Testis (tissue), 3 donors: ENCODE results near the gene MTURN. TPM values are rescaled to one million over a fixed set of nuclear protein-coding genes. Genes with fewer than 3 reads are reported as not detected.

ENCODE experiments used
- DNase-seq: peaks from one replicate; pipeline ENCODE4 v3.0.0-alpha.2; 2019
- H3K27ac ChIP-seq, 2 donors: fragments of 200-600 bp; sonication (generic); one replicate each; pipeline ENCODE4 v1.5.1; 2019
- H3K27me3 ChIP-seq: fragments of 200-600 bp; sonication (generic); one replicate; pipeline ENCODE4 v1.5.1; 2019
- H3K36me3 ChIP-seq: fragments of 200-600 bp; sonication (generic); one replicate; pipeline ENCODE4 v1.5.1; 2017; ENCODE audit warnings: low read depth; ENCODE audit errors: missing control alignments
- H3K4me1 ChIP-seq: fragments of 200-600 bp; sonication (generic); one replicate; pipeline ENCODE4 v1.5.1; 2019
- H3K4me3 ChIP-seq, 2 donors: fragments of 200-600 bp; sonication (generic); one replicate each; pipeline ENCODE4 v1.5.1; 2017 to 2019
- H3K9me3 ChIP-seq: fragments of 200-600 bp; sonication (generic); one replicate; pipeline ENCODE4 v1.5.1; 2017
- POLR2A ChIP-seq: fragments of 450-650 bp; IDR thresholded peaks from one replicate; pipeline ENCODE4 v1.6.1; 2017; ENCODE audit warnings: antibody characterized with exemption, mild to moderate bottlenecking, moderate library complexity
- WGBS, 2 donors: methylation state at CpG; one replicate each; pipeline ENCODE4 v1.1.5; 2018; 5-methylcytosine and 5-hydroxymethylcytosine counted together
- intact Hi-C: fragments of 100-400 bp; cut with DNase I; formaldehyde crosslinking; loops from one replicate; pipeline ENCODE4 v1.15.1; 2023; ENCODE audit warnings: low total_unique reads
- polyA plus RNA-seq: library from polyadenylated mRNA; stranded (reverse); fragments of 350-450 nt; fragmentation: Illumina TruSeq; extraction: RNeasy Lipid Tissue Mini Kit (QIAGEN cat#74804); gene quantifications from one replicate; pipeline ENCODE4 v1.2.3, GENCODE V29; 2014; ENCODE audit warnings: low read depth, low replicate concordance; ENCODE audit not compliant: insufficient read depth
- total RNA-seq, 2 donors: library from RNA; depleted of rRNA; stranded (reverse); fragments of >200 nt; gene quantifications; one replicate each; pipeline ENCODE4 v1.2.3, GENCODE V29; 2016
- TF ChIP-seq, protein P1 (sequence below), 3 experiments: fragments of 450-650 bp in 2 of 3; fragments of 200-600 bp in 1 of 3; sonication (generic) in 1 of 3; IDR thresholded peaks; one replicate each; pipeline ENCODE4 v1.5.1; 2016 to 2019; ENCODE audit warnings: antibody characterized with exemption in 3 of 3, mild to moderate bottlenecking in 2 of 3, moderate library complexity in 1 of 3

MTURN gene
- total and polyA plus RNA-seq, 3 donors from 2014 or later: 17.3 to 25.6 (median 19.3) TPM

DNA sequence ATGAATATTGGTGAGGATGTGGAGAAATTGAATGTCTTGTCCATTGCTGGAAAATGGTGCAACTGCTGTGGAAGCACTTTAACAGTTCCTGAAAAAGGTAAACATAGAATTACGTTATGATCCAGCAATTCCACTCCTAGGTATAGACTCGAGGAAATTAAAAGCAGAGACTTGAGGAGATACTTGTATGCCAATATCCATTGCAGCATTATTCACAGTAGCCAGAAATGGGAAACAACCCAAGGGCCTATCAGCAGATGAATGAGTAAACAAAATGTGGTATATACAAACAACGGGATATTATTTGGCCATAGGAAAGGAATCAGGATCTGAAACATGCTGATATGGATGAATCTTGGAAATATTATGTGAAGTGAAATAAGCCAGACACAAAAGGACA lies 32.5 kb upstream of the MTURN start:
- TF ChIP-seq, protein P1, sequence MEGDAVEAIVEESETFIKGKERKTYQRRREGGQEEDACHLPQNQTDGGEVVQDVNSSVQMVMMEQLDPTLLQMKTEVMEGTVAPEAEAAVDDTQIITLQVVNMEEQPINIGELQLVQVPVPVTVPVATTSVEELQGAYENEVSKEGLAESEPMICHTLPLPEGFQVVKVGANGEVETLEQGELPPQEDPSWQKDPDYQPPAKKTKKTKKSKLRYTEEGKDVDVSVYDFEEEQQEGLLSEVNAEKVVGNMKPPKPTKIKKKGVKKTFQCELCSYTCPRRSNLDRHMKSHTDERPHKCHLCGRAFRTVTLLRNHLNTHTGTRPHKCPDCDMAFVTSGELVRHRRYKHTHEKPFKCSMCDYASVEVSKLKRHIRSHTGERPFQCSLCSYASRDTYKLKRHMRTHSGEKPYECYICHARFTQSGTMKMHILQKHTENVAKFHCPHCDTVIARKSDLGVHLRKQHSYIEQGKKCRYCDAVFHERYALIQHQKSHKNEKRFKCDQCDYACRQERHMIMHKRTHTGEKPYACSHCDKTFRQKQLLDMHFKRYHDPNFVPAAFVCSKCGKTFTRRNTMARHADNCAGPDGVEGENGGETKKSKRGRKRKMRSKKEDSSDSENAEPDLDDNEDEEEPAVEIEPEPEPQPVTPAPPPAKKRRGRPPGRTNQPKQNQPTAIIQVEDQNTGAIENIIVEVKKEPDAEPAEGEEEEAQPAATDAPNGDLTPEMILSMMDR (IDR thresholded peaks at IDR 0.05): no peak
- no peak for TF ChIP-seq POLR2A
- Histone ChIP-seq H3K27me3 (no peaks in the 10 kb centered on the region), H3K27ac (no peak overlapping the region), H3K4me1 (no peaks in the 10 kb centered on the region), H3K9me3 (no peaks in the 10 kb centered on the region), H3K4me3 (no peak overlapping the region), H3K36me3 (no peaks in the 10 kb centered on the region)
- WGBS, 2 donors: 87 to 93% methylated on average over 3 of the region's 3 CpGs
- no peak for DNase-seq
- intact Hi-C loops: no loop called here

DNA sequence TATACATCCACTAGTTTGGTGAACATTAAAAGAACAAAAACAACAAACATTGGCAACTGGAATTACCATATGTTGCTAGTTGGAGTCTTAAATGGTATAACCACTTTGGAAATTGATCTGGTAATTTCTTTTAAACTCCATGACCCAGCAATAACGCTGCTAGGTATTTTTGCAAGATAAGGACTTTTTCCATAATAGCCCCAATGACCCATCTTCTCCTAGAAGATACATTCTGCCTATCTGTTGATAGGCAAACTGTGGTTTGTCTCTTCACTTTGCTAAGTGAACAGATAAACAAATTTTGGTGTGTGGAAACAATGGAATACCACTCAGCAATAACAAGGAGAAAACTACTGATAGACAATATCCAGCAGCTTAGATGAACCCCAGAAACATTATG lies 30.6 kb upstream of the MTURN start:
- H3K4me1 ChIP-seq: no peaks in the 10 kb centered on the region
- H3K27ac ChIP-seq: no peak overlapping the region
- DNase-seq: no peak
- H3K36me3 ChIP-seq: no peaks in the 10 kb centered on the region
- WGBS, 2 donors: 59 to 74% methylated on average over 1 of the region's 1 CpG
- no peaks in the 10 kb centered on the region for H3K9me3 ChIP-seq
- TF ChIP-seq, protein P1 (IDR thresholded peaks at IDR 0.05): no peak
- TF ChIP-seq POLR2A: no peak
- no peaks in the 10 kb centered on the region for H3K27me3 ChIP-seq
- intact Hi-C loops: no loop called here
- no peak overlapping the region for H3K4me3 ChIP-seq

DNA sequence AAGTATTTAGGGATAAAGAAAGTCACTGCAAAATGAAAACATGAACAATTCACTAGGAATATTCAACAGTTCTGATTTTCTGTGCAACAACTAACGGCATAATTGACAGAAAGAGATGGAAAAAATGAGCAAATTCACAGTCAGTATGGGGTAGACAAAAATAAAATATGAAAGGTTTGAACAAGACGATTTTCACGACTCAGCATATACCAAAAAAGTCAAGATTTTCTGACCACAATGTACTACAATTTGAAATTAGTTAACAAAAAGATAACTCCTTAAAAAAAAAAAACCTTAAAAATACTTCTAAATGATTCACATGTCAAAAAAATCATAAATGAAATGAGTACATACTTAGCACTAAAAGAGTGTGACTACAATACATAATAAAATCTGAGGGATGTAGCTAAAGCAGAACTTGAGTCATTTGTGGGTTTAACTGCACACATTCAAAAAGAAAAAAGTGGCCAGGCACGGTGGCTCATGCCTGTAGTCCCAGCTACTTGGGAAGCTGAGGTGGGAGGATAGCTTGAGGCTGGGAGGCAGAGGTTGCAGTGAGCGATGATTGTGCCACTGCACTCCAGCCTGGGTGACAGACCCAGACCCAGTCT lies 22.6 kb upstream of the MTURN start:
- 82 to 90% methylated on average over 5 of the region's 5 CpGs for WGBS, 2 donors
- no peak overlapping the region for H3K27ac ChIP-seq
- intact Hi-C loops: no loop called here

DNA sequence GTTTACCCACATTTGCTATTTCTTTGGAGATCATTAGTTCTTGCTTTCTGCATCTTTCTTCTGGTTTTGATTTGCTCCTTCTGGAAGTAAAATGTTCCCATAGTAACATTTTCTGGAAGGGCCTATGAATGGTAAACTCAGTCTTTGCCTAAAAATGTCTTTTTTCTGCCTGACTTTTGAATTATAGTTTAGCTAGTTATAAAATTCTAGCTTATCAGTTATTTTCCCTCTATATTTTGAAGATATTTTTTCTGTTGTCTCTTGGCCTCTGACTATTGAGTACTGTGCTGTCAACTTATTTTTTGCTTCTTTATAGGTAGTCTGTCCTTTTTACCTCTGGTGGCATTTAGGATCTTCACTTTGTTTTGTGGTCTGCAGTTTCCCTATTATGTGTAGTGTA lies 21.6 kb upstream of the MTURN start:
- H3K36me3 ChIP-seq: no peaks in the 10 kb centered on the region
- H3K27me3 ChIP-seq: no peaks in the 10 kb centered on the region
- DNase-seq: no peak
- H3K4me1 ChIP-seq: no peaks in the 10 kb centered on the region
- H3K4me3 ChIP-seq: no peak overlapping the region
- no peak for TF ChIP-seq POLR2A
- TF ChIP-seq, protein P1 (IDR thresholded peaks at IDR 0.05): no peak
- no peaks in the 10 kb centered on the region for H3K9me3 ChIP-seq
- no peak overlapping the region for H3K27ac ChIP-seq
- intact Hi-C loops: no loop called here

More for the DNA sequence above, 22.6 kb upstream of the MTURN start:
- no peaks in the 10 kb centered on the region for H3K4me1 ChIP-seq
- DNase-seq: no peak
- H3K4me3 ChIP-seq: no peak overlapping the region
- TF ChIP-seq POLR2A: no peak
- TF ChIP-seq, protein P1 (IDR thresholded peaks at IDR 0.05): no peak
- no peaks in the 10 kb centered on the region for H3K36me3 ChIP-seq
- H3K27me3 ChIP-seq: no peaks in the 10 kb centered on the region
- no peaks in the 10 kb centered on the region for H3K9me3 ChIP-seq

DNA sequence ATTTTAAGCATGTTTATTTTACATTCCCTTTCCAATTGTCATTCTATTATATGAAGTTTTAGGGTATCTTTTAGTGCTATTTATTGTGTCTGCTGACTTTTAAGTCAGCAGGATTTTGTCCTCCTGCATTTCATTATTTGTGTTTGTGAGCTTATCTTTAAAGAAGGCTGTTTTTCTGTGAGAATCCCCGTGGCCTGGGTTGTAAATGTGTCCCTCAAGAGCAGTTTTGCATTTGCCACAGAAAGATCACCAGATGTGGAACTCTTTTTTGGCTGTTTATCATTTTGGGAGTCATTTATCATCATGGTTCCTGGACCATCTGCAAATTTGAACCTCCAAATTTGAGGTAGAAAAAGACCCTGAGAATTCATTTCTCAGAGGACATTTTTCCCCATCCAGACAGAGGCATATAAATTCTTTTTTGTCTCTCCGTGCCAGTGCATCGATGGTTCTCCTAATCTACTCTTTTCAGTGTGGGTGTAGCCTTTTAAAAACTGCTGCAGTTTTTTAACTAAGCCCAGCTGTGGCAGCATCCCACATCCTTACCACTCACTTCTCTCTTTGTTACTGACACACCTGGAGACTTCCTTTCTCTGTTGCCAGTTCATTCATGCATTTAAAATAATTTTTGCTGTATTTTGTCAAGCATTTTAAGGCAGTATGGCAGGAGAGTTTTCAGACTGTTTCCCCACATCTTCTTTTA lies 20.1 kb upstream of the MTURN start:
- intact Hi-C loops: no loop called here

More for the DNA sequence above, 20.1 kb upstream of the MTURN start:
- Histone ChIP-seq H3K9me3 (no peaks in the 10 kb centered on the region), H3K27me3 (no peaks in the 10 kb centered on the region), H3K4me3 (no peak overlapping the region), H3K27ac (no peak overlapping the region), H3K36me3 (no peaks in the 10 kb centered on the region), H3K4me1 (no peaks in the 10 kb centered on the region)
- WGBS, 2 donors: 38 to 43% methylated on average over 3 of the region's 3 CpGs
- DNase-seq: no peak
- no peak for TF ChIP-seq POLR2A
- TF ChIP-seq, protein P1 (IDR thresholded peaks at IDR 0.05): no peak
